ENCODE measurements around the gene IGF2R. TPM values are rescaled to one million over a fixed set of nuclear protein-coding genes. Genes with fewer than 3 reads are reported as not detected.

Gene IGF2R
- polyA plus RNA-seq, 1 donor (not counting 4 experiments of a cell fraction or from before 2014, with no cell fraction given) = 40.9 TPM

GRCh38 chr6:159979136-159979874, 10.4 kb downstream of the IGF2R start:
- Histone ChIP-seq H2AFZ (ENCODE audit: control insufficient read depth, low read length) (no peak overlapping the region), H3K9me1 (ENCODE audit: control insufficient read depth, extremely low read depth, insufficient read depth, low read length) (peaks cover 27% of the 10 kb centered on the region), H3K79me2 (ENCODE audit: control insufficient read depth, insufficient read depth, low read length) (peaks cover 88% of the 10 kb centered on the region), H3K9ac (ENCODE audit: control insufficient read depth, extremely low read depth, insufficient read depth, low read length) (peak overlapping the region; percentile 57), H4K20me1 (ENCODE audit: control insufficient read depth, extremely low read depth, insufficient read depth, low read length) (peaks cover 40% of the 10 kb centered on the region), H3K27ac (ENCODE audit: control insufficient read depth, insufficient read depth, low read length) (peak overlapping the region; percentile 81), H3K4me1 (ENCODE audit: control insufficient read depth, extremely low read depth, insufficient read depth, low read length) (peaks cover 69% of the 10 kb centered on the region), H3K4me3 (ENCODE audit: control insufficient read depth in 2 of 3, extremely low read depth in 1 of 3, insufficient read depth in 2 of 3, low read depth in 1 of 3, low read length in 3 of 3) (peak overlapping the region in 1 of 3 experiments; percentile 20), H3K27me3 (ENCODE audit: control insufficient read depth, extremely low read depth, insufficient read depth, low read length) (no peaks in the 10 kb centered on the region), H3K4me2 (ENCODE audit: control insufficient read depth, extremely low read depth, insufficient read depth, low read depth, low read length) (peak overlapping the region; percentile 69), H3K36me3 (ENCODE audit: control insufficient read depth in 2 of 2, extremely low read depth in 1 of 2, insufficient read depth in 2 of 2, low read length in 2 of 2) (peaks cover 0 to 5% of the 10 kb centered on the region in 2 experiments), H3K9me3 (ENCODE audit: control insufficient read depth, low read depth, low read length) (no peaks in the 10 kb centered on the region)
- TF ChIP-seq EZH2 (IDR thresholded peaks at IDR 0.05; ENCODE audit: low read length) = no peak
- TF ChIP-seq CTCF (optimal IDR thresholded peaks at IDR 0.05 in 1 of 3, IDR thresholded peaks at IDR 0.05 in 1 of 3, conservative IDR thresholded peaks at IDR 0.05 in 1 of 3; ENCODE audit: extremely low read depth in 1 of 3, insufficient read depth in 2 of 3, low read length in 3 of 3) = no peak
- dilution Hi-C loops (cut with MboI; ENCODE audit: extremely low pct_ligation_motif_present, low sequenced_read_pairs) = no loop called here
- FAIRE-seq = peak; percentile 80
- no peak for DNase-seq (ENCODE audit: low read depth, low spot score)

DNA sequence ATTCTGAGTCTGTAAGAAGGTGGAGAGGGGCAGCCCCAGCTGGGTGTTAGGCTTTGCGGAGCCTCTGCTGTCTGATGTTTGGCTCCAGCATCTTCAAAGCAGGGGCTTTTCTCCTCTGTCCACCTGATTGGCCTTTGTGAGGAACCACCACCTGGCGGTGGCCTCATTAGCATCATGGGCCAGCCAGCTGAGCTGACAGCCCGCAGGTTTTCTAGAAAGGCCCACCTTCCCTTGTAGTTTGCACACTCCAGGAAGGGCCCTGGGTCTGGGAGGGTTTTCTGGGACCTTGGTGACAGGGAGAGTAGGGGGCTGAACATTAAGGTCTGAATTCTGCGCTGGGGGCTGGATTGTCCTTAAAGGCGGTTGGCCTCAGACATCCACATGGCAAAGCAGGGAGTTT, 11.6 kb downstream of the IGF2R start:
- DNase-seq (ENCODE audit: low read depth, low spot score) (no peak), FAIRE-seq (no peak)
- Histone ChIP-seq H4K20me1 (ENCODE audit: control insufficient read depth, extremely low read depth, insufficient read depth, low read length) (peaks cover 38% of the 10 kb centered on the region), H3K4me1 (ENCODE audit: control insufficient read depth, extremely low read depth, insufficient read depth, low read length) (peaks cover 66% of the 10 kb centered on the region), H3K36me3 (ENCODE audit: control insufficient read depth in 2 of 2, extremely low read depth in 1 of 2, insufficient read depth in 2 of 2, low read length in 2 of 2) (no peaks in the 10 kb centered on the region), H3K9ac (ENCODE audit: control insufficient read depth, extremely low read depth, insufficient read depth, low read length) (no peak overlapping the region), H3K27ac (ENCODE audit: control insufficient read depth, insufficient read depth, low read length) (no peak overlapping the region), H3K9me3 (ENCODE audit: control insufficient read depth, low read depth, low read length) (no peaks in the 10 kb centered on the region), H3K79me2 (ENCODE audit: control insufficient read depth, insufficient read depth, low read length) (peaks cover 88% of the 10 kb centered on the region), H3K9me1 (ENCODE audit: control insufficient read depth, extremely low read depth, insufficient read depth, low read length) (peaks cover 24% of the 10 kb centered on the region), H3K27me3 (ENCODE audit: control insufficient read depth, extremely low read depth, insufficient read depth, low read length) (no peaks in the 10 kb centered on the region), H2AFZ (ENCODE audit: control insufficient read depth, low read length) (no peak overlapping the region), H3K4me3 (ENCODE audit: control insufficient read depth in 2 of 3, extremely low read depth in 1 of 3, insufficient read depth in 2 of 3, low read depth in 1 of 3, low read length in 3 of 3) (no peak overlapping the region), H3K4me2 (ENCODE audit: control insufficient read depth, extremely low read depth, insufficient read depth, low read depth, low read length) (no peak overlapping the region)
- no peak for TF ChIP-seq CTCF (optimal IDR thresholded peaks at IDR 0.05 in 1 of 3, IDR thresholded peaks at IDR 0.05 in 1 of 3, conservative IDR thresholded peaks at IDR 0.05 in 1 of 3; ENCODE audit: extremely low read depth in 1 of 3, insufficient read depth in 2 of 3, low read length in 3 of 3)
- no peak for TF ChIP-seq EZH2 (IDR thresholded peaks at IDR 0.05; ENCODE audit: low read length)
- dilution Hi-C loops (cut with MboI; ENCODE audit: extremely low pct_ligation_motif_present, low sequenced_read_pairs) = no loop called here

Data from keratinocyte (primary cell).